Lower leg skin (tissue), 3 donors: ENCODE data around the gene AGAP9.
"Not testable (repeated sequence)": the region's sequence is repeated elsewhere in the genome, so short reads cannot be mapped to it uniquely, and the experiment has no call there.

ENCODE experiments used
- CTCF ChIP-seq, 3 donors: fragments of 450-650 bp; IDR thresholded peaks; one replicate each; pipeline ENCODE4 v1.5.1; 2016; ENCODE audit warnings: antibody characterized with exemption in 3 of 3, mild to moderate bottlenecking in 3 of 3, moderate library complexity in 2 of 3
- POLR2A ChIP-seq, 2 donors: fragments of 450-650 bp; IDR thresholded peaks; one replicate each; pipeline ENCODE4 v1.6.1; 2016 to 2017; ENCODE audit warnings: antibody characterized with exemption in 2 of 2, mild to moderate bottlenecking in 1 of 2, moderate library complexity in 1 of 2

DNA sequence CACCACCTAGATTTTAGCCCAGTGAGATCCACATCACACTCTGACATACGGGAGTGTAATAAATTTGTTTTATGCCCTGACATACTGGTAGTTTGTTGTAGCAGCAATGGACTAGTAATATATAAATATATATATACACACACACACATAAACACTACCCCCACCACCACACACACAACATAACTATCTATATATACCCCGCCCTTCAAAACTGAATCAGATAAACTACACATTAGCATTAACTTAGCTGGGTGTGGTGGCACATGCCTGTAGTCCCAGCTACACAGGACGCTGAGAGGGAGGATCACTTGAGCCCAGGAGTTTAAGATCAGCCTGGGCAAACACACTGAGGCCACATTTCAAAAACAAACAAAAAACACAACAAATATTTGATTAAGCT lies 13.0 kb upstream of the AGAP9 start:
- not testable (repeated sequence) for TF ChIP-seq POLR2A, CTCF (IDR thresholded peaks at IDR 0.05)
